WI38 (cell line): Measurements from ENCODE around the gene CHD6.

Experiments used
- H3K4me3 ChIP-seq: 2 replicates; pipeline ENCODE4 v1.5.1; 2011; ENCODE audit warnings: low read depth, mild to moderate bottlenecking, control low read depth, low read length
- TF ChIP-seq, protein P1 (sequence below): IDR thresholded peaks from 2 replicates; pipeline ENCODE4 v1.5.1; 2012; ENCODE audit warnings: low read depth, mild to moderate bottlenecking, control low read depth, low read length

CHD6 gene

DNA sequence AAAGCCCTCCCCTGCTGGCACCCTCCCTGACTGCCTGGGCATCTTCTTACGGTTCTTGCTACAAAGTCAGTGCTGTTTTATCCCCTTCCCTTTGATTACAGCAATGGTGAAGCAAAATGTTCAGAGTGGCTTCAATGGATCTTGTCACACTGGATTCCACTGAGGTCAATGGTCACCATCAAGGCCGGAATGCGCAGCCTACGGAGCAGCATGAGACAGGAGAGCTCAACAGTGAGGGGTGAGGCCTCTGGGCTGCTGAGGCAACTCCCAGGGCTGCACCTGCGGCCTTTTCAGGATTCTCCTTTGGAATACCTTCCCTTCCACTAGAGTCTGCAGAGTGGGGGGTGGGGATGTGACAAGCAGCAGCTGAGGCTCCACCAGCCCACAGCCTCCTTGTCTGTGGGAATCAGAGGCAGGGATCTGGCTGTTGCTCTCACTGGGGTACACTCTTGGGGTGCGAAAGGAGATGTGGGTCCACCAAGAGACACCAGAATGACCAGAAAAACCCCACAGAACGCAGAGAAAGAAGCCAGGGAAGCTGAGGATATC, 211.2 kb downstream of the CHD6 start:
- TF ChIP-seq, protein P1, sequence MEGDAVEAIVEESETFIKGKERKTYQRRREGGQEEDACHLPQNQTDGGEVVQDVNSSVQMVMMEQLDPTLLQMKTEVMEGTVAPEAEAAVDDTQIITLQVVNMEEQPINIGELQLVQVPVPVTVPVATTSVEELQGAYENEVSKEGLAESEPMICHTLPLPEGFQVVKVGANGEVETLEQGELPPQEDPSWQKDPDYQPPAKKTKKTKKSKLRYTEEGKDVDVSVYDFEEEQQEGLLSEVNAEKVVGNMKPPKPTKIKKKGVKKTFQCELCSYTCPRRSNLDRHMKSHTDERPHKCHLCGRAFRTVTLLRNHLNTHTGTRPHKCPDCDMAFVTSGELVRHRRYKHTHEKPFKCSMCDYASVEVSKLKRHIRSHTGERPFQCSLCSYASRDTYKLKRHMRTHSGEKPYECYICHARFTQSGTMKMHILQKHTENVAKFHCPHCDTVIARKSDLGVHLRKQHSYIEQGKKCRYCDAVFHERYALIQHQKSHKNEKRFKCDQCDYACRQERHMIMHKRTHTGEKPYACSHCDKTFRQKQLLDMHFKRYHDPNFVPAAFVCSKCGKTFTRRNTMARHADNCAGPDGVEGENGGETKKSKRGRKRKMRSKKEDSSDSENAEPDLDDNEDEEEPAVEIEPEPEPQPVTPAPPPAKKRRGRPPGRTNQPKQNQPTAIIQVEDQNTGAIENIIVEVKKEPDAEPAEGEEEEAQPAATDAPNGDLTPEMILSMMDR = no peak
- no peak overlapping the region for H3K4me3 ChIP-seq

DNA sequence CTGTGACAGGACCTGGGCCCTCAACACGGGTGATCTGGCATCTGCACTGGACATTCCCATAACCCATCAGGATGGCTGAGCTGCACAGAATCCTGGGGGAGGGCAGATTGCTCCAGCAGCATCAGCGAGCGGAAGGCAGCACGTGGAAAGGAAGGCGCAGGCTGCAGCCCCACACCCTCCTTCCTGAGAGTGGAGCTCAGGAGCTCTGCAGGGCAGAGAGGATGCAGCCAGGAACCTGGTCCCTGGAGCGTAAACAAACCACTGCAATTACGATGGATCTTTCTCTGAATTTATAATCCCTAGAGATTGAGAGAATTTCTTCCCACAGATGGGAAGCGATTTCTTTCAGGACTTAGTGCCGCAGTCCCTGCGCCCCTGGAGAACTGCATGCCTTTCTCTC, 211.8 kb downstream of the CHD6 start:
- no peak overlapping the region for H3K4me3 ChIP-seq
- TF ChIP-seq, protein P1 = no peak

DNA sequence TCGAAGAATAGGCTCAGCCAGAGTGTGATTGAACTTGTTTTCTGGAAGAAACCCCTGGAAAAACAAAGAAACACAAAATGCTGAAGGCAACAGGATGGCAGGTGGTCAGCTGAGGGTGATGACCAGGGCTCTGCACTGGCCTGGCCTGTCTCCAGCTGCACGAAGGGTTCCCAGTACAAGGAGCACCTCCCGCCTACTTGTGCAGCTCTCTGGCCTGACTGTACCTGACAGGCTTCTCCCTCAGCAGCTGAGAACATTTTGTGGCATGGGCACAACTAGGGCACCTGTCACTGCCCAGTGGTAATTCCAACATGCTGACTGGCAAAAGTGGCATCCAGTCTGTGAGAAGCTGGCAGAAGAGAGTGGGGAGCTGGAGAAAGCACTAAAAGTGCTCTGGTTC, 212.7 kb downstream of the CHD6 start:
- TF ChIP-seq, protein P1 = no peak
- no peak overlapping the region for H3K4me3 ChIP-seq

DNA sequence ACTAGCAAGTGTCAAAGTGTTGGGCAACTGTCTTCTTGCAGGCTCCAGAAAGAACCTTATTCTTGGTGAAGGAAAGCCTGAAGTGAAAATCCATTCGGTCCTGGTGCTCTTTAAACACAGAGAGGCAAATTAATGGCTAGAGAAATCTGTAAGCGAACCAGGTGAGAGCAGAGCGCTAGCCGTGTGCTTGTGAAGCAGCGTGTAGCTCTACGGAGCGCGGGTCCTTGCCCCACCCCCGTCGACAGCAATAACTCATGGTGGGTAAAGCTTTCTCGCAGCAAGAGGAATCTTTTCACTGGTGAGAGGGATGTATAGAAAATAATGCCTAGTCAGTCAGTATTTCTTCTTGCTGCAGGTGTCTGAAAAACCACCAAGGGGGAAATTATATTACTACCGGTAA, 214.6 kb downstream of the CHD6 start:
- TF ChIP-seq, protein P1 = no peak
- H3K4me3 ChIP-seq = no peak overlapping the region

DNA sequence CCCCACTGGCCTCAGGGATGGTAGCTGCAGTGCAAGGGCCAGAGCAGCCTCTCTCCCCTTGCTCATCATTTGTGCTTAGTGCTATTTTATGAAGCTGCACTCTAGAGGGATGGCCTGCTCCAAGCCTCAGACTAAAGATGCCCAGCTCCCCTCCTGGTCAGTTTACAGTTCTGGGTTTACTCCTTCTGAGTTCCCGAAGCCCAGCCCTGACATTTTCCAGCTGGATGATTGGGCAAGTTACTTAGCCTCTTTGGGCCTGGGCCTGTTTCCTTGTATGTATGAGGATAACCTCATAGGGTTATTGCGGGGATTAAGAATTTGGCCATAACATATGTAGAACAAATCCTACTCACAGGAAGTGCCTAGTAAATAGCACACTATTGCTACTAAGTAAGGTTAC, 219.8 kb downstream of the CHD6 start:
- TF ChIP-seq, protein P1 = no peak

DNA sequence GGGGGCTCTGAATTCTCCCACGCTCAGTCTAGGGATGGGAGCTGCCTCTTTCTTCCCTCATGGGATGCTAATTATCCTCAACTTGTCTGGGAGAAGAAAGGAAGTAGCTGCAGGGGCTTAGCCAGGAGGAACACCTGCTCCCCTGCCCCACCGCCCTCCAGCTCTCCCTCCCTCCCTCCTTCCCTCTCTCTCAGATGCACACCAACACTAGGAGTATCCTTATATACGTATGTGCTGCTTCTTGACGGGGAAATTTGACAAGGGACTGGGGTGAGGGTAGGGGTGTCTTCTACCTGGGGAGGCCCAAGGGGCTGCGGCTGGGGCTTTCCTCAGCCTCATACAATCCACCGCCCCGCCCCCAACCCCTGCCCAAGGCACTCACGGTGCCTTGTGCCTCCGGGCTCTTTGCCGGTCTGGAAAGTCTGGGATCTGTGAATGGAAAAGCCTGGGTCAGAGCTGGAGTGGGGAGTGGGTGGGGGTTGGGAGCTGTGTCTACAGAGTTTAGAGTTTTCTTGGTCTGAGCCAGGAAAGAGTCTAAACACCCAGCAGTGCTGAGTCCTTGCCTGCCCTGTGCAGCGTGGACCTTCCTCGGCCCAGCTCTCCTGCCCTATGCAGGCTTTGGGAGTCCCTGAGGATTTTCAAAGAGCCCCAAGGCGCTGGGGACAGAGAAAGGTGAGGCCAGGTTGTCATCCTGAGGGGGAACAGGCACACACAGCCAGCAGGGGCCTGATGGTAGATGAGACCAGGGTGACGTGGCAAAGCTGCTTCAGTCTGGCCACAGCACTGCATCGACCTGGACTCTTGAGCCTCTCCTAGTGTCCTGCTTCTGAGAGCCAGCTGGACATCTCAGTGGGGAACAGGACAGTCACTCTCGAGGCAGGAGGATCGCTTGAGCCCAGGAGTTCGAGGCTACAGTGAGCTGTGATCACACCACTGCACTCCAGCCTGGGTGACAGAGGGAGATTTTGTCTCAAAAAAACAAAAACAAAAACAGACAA, 222.2 kb downstream of the CHD6 start:
- no peak overlapping the region for H3K4me3 ChIP-seq
- TF ChIP-seq, protein P1 = no peak

More for the DNA sequence above, 219.8 kb downstream of the CHD6 start:
- no peak overlapping the region for H3K4me3 ChIP-seq

DNA sequence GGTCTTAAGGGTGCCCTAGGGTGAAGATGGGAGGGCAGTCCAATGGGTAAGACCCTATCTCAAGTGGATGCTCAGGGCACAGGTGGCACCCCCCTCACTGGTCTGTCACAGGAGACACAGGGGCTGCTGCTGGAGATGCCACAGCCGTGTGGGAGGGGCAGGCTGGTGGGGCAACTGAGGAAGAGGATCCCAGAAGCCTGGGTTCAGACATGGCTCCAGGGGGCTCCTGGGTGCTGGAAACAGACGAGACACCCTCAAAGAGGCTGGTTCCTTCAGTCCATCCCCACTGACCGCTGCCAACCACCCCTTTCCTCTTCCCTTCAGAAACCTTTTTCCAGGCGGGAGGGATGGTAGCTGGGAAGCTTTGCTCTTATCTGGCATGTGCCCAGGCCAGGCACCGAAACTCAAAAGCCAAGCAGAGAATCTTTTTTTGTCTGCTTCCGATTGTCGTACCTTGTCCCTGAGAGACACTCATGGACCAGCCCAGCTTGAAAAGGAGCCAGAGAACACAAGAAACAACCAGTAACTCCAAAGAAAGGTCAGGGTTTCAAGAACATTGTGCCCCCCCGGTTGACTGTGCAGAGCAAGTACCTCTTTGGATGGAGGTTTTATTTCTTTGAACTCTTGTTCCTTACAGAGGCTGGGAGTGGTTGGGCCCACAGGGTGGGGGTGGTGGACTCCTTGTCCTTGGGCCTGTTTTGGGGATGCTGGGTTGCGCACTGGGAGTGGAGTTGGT, 223.1 kb downstream of the CHD6 start:
- no peak overlapping the region for H3K4me3 ChIP-seq
- TF ChIP-seq, protein P1 = no peak
